Measurements from ENCODE around the gene TNNC1.

- TF ChIP-seq, protein P1, sequence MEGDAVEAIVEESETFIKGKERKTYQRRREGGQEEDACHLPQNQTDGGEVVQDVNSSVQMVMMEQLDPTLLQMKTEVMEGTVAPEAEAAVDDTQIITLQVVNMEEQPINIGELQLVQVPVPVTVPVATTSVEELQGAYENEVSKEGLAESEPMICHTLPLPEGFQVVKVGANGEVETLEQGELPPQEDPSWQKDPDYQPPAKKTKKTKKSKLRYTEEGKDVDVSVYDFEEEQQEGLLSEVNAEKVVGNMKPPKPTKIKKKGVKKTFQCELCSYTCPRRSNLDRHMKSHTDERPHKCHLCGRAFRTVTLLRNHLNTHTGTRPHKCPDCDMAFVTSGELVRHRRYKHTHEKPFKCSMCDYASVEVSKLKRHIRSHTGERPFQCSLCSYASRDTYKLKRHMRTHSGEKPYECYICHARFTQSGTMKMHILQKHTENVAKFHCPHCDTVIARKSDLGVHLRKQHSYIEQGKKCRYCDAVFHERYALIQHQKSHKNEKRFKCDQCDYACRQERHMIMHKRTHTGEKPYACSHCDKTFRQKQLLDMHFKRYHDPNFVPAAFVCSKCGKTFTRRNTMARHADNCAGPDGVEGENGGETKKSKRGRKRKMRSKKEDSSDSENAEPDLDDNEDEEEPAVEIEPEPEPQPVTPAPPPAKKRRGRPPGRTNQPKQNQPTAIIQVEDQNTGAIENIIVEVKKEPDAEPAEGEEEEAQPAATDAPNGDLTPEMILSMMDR (conservative IDR thresholded peaks at IDR 0.05 in 1 of 2, IDR thresholded peaks at IDR 0.05 in 1 of 2; ENCODE audit: low read depth in 1 of 2, low read length in 2 of 2): no peak
- no peak for TF ChIP-seq EZH2 (IDR thresholded peaks at IDR 0.05; ENCODE audit: low read length, missing control alignments)
These were observed 49.5 kb downstream of the TNNC1 start for GRCh38 chr3:52404391-52404790.
